Stimulated activated CD4-positive, alpha-beta T cell treated with anti-CD3 and anti-CD28 coated beads, Interleukin-4, amount 100 ng/mL, for 24 hours (primary cell): ENCODE results near the gene TMEM184A.
A peak's percentile ranks its signal among the peaks of the same experiment; 100 is the strongest.
"Not testable (repeated sequence)": the region's sequence is repeated elsewhere in the genome, so short reads cannot be mapped to it uniquely, and the experiment has no call there.

ENCODE experiments used
- DNase-seq: peaks from one replicate; pipeline ENCODE4 v3.0.0-alpha.2; 2020

The TMEM184A gene

DNA sequence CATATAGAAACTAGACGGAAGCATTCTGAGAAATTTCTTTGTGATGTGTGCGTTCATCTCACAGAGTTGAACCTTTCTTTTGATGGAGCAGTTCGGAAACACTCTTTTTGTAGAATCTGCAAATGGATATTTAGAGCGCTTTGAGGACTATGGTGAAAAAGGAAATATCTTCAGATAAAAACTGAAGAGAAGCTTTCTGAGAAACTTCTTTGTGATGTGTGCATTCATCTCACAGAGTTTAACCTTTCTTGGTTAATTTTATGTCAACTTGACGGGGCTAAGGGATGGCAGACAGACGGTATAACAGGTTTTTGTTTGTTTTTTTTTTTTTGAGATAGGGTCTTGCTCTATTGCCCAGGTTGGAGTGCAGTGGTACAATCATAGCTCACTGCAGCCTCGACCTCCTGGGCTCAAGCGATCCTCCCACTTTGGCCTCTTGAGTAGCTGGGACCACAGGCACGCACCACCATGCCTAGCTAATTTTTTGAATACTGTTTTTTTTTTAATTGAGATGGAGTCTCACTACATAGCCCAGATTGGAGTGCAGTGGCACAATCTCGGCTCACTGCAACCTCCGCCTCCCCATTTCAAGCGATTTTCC, 36.6 kb downstream of the TMEM184A start:
- not testable (repeated sequence) for DNase-seq

DNA sequence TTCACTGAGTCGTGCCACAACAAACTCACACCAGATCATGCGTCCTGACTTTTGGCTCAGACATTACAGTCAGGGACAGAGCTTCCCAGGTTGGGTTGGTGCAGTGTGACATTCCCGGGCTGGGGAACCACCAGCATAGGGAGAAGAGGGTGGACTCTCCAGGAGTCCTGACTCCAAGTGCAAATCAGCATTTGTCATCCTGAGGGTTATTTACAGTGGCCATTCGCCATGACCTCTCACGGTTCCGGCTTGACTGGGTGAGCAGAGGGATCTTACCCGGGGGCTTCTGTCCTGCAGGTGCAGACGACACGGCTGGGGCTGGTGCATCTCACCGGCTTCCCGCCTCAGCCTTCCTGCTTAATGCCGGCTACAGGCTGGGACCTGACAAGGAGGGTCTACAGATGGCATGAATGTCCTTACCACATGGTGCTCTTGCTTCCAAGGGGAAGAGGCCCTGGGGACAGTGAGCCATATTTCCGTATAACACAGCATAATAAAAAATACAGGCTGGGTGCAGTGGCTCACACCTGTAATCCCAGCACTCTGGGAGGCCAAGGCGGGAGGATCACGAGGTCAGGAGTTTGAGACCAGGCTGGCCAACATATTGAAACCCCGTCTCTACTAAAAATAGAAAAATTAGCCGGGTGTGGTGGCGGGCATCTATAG, 39.3 kb downstream of the TMEM184A start:
- no peak for DNase-seq

DNA sequence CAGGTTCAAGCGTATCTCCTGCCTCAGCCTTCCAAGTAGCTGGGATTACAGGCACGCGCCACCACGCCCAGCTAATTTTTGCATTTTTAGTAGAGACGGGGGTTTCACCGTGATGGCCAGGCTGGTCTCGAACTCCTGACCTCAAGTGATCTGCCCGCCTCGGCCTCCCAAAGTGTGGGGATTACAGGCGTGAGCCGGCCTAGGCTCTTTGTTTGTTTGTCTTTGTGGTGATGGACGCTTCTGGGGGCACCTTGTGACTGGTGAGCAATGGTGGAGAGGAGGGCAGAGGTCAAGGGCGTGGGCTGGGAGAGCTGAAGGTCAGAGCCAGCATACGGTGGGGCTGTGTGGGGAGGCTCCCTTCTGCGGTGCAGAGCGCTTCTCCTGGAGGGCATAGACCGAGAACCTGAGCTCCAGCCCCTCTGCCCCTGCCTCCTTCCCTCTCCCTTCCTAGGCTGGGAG, 40.5 kb downstream of the TMEM184A start:
- DNase-seq, result not testable (repeated sequence)

DNA sequence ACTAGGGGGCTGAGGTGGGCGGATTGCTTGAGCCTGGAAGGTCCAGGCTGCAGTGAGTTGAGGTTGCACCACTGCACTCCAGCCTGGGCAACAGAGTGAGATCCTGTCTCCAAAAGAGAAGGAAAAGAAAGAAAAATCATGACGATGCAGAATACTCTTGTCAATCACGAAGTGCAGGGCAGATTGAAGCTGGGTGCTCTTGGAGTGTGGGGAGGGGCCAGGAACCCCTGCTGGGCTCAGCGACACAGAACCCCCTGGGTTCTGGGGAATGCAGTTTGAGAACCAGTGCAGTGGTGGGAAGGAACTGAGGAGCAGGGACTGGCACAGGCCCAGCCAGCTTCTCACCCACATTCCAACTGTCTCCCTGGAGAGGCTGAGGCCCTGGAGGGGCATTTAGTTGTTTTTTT, 41.0 kb downstream of the TMEM184A start:
- no peak for DNase-seq

DNA sequence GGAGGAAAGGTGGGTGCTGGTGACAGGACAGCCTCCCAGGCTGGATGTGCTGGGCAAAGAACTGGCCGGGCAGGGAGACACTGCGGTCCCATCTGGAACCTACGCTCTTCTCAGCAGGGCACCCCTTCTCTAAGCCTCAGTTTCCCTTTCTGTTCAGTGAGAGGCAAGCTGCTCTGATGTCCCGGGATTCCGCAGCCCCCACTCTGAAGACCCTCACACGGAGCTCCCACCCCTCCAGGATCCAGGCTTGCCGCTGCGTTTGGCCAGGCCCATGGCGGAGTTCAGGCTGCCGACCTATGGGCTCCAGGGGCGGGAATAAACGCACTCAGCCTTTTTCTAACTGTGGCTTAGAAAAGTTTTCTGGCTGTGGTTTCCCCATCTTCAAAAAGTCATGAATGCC, 41.6 kb downstream of the TMEM184A start:
- no peak for DNase-seq

DNA sequence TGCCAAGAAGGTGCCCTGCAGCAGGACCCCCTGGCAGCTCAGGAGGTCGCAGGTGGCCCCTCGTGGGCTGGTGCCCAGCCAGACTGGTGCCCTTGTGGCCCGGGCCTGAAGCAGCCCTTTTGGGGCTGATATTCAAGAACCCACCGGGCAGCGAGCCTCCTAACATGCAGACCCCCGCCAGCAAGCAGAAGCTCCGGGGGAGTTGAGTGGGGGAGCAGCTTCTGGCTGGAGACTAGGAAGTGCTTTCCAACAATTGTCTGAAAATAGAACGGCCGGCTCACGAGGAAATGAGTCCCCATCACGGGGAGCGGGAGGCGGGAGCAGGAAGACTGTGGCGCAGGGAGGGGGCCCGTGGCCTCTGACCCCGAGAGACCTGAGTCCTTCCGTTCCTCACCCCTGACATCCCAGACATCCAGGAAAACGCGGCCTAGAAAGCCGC, 42.3 kb downstream of the TMEM184A start:
- DNase-seq, result no peak

DNA sequence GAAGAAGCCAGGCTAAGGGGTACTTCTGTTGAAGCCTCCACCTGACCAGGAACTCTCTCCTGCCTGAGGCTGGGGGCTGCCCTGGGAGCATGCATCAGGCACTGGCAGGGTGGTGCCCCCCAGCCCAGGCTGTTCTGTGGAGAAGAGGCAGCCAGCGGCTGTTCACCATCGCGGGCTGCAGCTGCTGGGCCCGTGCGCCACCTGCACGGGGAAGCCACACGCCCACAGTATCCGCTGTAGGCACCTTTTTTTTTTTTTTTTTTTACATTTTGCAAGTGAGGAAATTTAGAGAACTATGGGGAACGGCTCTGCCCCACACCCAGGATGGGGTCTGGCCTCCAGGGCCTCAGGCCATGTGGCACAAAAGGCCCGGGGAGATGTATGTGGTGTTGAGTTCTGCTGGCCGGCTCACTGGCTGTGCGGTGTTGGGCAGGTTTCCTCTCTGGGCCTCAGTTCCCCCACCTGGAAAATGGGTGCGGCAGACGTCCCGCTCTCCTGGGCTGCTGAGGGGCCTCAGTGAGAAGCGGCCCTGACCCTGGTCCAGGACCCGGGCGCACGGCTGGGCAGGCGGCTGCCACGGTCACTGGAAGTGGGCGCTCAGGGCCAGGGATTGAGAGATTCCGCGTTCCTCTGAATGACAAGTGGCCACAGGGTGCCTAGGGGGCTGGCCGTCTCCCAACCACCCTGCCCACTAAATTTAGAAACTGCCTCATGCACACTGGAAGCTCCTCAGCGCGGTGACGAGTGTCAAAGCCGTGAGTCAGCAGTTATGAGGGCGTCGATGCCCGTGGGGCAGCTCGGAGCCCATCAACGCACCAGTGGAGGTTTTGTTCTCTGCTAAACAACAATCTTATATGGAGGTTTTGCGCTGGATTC, 43.0 kb downstream of the TMEM184A start:
- peak; percentile 46 for DNase-seq

DNA sequence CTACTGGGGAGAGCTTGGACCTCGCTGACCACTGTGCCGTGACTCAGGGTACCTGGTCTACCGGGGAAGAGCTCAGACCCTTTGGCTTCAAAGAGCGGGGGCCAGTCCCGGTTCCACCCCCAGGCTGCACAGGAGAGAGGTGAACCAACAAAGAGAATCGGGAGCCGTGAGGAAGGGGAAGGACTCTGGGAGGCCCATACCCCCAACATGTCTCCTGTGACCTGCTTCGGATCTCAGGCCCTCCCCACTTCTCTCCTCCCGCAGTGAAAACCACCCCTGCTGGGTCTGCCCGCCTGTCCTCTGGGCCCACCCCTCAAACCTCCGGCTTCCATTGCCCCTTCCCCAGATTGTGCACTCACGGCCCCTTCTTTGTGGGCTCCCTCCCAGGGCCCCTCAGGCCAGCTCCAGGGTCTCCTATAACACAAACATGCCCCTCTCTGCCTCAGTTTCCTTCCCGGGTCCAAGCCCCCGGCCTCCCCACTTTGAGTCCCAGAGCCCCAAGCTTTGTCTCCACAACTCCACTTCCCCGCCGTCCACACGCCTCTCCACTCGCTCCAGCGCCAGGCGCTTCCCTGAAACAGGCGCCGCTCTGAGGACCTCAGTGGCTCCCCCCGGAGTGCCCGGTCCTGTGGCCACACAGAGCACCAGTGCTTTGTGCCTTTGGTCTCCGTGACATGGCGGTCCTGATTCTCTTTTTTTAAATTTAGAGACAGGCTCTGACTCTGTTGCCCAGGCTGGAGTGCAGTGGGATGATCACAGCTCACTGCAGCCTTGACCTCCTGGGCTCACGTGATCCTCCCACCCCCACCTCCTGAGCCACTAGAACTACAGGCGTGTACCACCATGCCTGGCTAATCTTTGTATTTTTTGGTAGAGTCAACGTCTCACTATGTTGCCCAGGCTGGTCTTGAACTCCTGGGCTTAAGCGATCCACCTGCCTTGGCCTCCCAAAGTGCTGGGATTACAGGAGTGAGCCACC, 44.3 kb downstream of the TMEM184A start:
- no peak for DNase-seq

DNA sequence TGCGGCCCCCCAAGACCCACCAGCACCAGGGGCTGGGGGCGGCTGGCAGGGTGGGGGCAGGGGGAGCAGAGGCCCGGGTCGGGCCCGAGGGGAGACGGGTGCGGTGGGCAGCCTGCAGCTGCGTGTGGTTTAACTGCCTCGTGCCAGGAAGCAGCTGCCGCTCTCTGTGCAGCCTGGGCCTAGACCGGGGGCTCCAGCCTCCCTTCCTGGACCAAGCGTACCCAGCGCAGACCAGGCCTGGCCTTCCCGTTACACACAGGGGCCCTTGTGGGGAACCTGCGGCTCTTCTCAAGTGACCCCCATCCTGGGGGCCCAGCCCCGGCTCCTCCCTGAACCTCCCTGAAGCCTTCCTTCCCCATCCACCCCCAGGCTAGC, 45.2 kb downstream of the TMEM184A start:
- DNase-seq, result no peak

DNA sequence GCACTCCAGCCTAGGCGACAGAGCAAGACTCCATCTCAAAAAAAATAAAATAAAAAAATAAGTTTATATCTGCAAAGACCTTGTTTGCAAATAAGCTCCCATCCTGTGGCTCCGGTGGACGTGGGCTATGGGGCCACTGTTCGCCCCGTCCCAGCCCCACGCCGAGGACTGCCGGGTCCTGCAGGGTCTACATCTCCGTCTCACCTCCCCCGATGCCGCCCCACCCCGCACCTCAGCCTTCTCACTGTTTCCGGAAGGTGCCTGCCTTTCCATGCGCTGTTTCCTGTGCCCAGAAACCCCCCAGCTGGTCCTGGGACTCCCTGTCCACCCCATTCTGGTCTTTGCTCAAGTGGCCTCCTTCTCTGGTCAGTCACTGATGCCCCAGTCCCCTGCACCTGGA, 46.8 kb downstream of the TMEM184A start:
- DNase-seq, result no peak

DNA sequence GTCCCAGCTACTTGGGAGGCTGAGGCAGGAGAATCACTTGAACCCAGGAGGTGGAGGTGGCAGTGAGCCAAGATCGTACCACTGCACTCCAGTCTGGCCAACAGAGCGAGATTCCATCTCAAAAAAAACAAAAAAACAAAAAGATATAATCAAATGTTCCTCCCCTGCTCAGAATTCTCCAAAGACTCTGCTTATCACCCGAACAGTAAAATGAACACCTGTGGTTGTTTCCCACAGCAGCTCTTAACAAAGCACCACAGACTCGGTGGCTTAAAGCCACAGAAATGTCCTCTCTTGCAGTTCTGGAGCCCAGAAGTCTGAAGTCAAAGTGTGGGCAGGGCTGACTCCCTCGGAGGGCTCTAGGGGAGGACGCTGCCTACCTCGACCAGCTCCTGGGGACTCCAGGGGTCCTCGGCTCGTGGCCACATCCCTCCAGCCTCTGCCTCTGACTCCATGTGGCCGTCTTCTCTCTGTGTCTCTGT, 47.7 kb downstream of the TMEM184A start:
- DNase-seq, result no peak

DNA sequence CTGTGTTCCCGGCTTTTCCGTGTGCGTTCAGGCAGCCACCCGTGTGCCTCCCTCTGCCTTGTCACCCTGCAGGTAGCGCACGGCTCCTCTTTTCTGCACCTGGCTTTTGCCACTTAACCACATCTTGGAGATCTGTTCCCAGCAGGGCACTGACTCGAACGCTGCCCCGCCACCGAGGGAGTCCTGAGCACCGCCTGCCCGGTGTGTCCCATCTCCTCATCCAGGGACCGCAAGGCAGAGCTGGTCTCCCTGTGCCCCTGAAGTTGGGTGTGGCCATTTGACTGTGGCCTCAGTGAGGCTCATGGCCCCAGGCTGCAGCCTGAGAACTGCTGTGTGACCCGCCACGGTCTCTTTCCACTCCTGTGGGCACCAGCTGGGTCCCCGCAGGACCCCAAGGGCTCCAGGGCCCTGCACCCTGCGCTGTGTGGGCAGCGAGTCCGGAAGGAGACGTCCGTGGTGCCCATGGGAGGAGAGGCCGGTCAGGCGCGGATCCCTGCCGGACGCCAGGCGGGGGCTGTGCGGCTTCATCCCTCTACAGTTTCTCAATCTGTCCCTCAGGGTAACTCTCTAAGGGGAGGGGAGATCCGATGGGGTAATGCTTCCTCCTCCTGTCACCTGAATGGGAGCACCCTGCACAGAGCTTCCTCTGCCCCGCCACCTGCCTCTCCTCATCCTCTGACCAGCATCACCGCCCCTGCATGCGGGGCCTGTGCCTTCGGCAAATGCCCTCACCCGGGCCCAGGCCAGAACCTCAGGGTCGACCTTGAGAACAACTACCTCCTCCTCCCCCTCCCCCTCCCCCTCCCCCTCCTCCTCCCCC, 50.1 kb downstream of the TMEM184A start:
- DNase-seq, result no peak

DNA sequence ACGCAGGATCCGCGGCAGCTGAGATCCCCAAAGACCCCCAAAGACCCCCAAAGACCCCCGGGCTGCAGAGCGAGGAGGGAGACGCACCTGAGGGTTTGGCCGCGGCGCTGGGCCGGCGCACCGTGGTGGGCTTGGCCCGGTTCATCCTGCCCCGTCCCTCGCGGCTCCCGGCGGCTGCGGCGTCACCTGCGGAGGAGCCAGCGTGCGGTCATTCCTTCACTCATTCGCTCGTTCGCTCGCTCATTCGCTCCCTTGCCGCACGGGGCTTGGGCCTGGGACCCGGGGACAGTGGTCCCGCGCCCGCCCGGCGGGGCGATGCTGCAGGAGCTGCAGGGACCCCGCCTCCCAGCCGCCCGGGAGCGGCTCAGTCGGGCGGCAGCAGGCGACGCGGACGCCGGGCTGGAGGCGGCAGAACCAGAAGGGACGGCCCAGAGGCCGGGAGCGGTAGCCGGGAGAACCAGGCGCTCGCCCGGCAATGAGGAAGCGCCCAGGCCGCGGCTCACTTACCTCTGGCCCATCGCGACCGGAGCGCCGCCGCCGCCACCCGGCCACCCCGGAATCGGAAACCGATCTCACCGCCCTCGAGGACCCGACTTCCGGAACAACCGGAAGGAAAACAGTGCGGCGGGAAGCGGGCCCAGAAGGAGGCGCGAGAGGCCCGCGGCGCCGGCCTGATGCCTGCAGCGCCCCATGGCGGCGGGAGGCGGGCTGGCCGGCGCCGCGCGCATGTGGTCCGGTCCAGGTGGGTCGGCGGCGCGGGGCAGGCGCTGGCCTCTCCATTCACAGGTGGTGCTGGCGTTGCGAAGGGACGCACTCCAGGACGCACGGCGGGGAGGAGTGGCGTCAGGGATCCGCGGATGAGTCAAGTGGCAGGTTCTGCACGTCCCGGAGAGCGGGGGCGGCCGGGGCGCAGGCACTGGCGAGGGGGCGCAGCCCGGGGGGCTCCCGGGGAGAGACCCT, 51.9 kb downstream of the TMEM184A start, which contains the start of gene INTS1:
INTS1 (minus strand) TSS at position 574 of the 960 bp plus-strand sequence; CDS start at position 145, 429 bp downstream.
- DNase-seq, result peak; percentile 91

DNA sequence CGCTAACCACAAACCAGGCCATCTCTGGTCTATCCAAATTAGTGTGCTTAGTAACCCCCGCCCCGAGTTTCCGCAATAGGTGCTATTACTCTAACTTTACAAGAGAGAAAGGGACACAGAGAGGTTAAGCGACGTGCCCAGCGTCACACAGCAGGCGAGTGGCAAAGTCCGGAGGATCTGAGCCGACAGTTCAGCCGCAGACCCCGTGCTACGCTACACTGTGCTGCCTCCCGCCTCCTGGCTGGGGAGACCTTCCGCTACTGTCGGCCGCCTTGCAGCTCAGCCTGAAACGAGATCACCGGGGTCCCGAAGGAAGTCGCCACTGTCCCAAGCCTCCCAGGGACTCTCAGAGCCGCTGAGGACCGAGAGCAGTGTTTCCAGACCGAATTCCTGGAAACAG, 52.6 kb downstream of the TMEM184A start:
- no peak for DNase-seq

DNA sequence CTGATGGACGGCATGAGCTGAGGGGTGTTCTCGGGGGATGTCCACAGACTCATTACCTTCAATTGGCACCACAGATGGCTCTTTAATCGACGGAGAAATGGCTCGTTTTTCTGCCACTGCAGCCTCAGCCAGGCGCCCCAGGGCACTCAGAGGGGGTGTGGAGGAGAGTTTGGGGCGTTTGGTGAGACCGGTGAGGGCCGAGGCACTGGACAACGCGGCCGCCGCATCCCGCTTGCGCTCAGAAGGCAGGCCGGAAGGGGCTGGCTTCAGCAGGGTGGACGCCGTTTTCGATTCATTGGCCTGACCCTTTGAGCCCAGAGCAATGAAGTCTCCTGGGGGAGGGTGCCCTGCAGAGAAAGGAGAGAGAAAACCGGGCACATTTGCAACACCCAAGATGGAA, 53.2 kb downstream of the TMEM184A start:
- no peak for DNase-seq

DNA sequence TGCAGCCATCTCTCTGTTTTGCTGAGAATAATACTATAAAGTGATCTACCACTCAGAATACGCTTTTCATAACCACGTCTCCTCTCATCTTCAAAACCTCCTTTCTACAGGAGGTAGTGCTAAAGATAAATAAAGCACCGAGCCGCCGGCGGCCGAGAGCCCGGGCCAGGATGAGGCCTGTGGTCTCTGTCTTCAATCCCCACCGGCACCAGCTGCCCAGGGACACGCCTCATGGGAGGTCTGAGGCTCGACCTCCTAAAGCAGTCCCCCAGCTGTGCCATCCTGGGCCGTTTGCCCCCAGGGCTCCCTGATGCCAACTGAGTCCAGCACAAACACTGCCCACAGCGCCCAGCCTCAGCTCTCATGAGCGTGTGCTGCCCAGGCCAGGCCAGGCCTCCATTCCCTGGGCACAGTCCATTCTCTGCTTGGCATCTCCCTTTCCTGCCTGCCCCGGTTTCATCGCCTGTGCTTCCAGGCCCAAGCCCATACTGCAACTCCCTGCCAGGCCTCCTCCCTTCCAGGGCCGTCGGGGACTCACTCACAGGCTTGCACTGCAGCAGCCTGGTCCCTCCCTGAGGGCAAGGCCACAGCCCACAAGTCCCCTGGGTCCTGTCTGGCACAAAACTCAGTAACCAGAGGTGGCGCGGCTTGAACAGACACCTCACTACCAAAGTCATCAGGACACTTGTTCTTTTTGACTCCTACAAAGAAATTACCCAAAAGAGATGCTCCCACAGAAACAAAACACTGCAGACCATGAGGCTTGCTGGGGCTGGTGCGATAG, 54.3 kb downstream of the TMEM184A start:
- no peak for DNase-seq

DNA sequence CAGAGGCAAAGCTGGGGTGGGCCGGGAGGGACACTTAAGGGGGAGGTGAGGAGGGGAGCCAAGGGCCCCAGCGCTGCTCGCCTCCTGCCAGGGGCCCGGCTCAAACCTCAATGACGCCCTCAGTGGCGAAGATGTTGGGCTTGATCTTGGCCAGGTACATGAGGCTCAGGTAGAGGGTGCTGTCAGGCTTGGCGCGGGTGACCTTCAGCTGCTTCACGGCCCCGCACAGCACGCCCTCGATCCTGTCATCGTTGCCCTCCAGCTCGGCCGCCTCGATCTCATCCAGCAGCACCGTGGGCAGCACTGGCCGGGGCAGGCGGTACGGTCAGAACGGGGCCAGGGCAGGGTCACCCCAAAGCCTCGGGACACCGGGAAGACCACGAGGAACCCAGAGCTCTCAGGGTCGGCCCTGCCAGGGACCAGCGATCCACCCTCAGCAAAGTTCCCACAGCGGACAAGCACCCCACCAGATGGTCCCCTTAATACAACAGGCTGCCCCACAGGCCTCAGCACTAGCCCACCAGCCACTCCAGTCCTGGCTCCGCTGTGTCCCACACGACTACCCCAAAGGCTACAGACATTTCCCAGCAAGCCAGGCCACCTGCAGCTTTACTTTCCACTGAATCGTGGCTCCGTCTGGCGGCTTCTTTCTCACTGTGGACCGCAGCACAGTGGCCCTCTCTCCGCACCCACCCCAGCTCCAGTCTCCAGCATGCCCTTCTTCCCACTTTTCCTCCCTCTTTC, 55.8 kb downstream of the TMEM184A start:
- DNase-seq, result no peak

DNA sequence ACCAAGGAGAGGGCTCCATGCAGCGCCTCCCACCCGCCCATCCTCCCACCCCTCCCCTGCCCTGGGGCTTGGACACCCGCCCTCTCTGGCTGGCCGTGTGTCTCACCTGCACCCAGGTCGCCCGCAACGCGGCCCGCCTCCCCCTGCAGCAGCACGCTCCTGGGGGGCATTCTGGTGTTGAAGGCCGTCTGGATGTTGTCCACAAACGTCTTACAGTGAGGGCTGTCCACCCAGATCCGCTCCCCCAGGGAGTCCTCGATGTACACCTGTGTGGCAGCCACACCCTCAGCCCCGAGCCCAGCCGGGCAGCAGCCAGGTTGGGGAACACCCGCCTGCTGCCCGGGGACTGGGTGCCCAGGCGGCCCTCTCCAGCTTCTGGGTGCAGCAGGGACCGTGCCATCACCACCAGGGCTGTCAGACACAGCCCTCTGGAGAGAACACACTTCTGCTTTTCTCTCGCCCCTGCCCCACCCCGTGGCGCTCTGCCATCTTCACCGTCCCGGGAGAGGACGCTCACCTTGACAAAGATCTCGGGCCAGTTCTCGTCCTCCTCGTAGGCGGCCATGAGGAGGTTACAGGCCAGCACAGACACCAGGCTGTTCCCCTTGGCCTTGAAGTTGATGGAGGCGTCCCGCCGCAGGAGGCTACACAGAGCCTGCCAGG, 56.5 kb downstream of the TMEM184A start:
- DNase-seq, result no peak
